Fibroblast of lung (primary cell): ENCODE measurements around the gene ZNF764.

ENCODE experiments used
- EZH2 ChIP-seq: IDR thresholded peaks from 2 replicates; pipeline ENCODE4 v1.5.1; 2012; ENCODE audit warnings: low read length, control low read depth, mild to moderate bottlenecking; ENCODE audit errors: missing control alignments
- TF ChIP-seq, protein P1 (sequence below), 2 donors: IDR thresholded peaks in 1 of 2; conservative IDR thresholded peaks in 1 of 2; 1 replicate in 1 of 2; 2 replicates in 1 of 2; pipeline ENCODE4 v1.5.1; 2011 to 2012; ENCODE audit warnings: low read length in 2 of 2, control low read depth in 1 of 2, inconsistent platforms in 1 of 2, low read depth in 1 of 2, mild to moderate bottlenecking in 1 of 2

DNA sequence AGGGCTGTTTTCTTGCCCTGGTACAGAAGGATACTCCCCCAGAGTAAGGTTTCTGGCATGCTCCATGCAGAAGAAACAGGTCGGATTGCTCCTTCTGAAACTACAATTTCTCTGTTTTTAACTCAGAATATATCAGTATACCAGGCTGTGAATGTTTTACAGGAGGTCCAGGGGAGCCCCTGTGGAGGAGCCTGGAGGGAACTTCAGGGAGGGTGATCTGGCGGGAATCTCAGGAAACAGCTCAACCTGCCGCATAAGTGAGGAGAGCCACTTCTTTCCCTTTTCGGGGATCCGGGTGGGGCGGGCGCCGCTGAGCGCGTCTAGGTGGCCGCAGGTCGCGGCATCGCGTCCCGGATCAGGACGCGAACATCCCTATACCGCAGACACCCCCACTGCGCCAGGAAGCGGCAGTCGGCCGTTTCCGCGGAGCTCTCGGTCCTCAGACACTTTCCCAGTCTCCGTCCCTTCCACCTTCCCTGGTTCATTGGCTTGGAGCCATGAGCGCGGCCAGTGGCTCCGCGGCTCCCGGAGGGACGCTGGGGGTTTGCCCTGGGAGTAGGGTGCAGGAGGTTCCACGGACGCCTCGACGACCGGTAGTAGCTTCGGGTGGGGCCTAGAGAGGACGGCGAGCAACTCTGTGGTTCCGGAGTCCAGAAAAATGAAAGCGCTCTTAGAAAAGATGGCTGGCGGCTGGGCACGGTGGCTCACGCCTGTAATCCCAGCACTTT, 3.1 kb upstream of the ZNF764 start:
- TF ChIP-seq, protein P1, sequence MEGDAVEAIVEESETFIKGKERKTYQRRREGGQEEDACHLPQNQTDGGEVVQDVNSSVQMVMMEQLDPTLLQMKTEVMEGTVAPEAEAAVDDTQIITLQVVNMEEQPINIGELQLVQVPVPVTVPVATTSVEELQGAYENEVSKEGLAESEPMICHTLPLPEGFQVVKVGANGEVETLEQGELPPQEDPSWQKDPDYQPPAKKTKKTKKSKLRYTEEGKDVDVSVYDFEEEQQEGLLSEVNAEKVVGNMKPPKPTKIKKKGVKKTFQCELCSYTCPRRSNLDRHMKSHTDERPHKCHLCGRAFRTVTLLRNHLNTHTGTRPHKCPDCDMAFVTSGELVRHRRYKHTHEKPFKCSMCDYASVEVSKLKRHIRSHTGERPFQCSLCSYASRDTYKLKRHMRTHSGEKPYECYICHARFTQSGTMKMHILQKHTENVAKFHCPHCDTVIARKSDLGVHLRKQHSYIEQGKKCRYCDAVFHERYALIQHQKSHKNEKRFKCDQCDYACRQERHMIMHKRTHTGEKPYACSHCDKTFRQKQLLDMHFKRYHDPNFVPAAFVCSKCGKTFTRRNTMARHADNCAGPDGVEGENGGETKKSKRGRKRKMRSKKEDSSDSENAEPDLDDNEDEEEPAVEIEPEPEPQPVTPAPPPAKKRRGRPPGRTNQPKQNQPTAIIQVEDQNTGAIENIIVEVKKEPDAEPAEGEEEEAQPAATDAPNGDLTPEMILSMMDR (conservative IDR thresholded peaks at IDR 0.05 in 1 of 2, IDR thresholded peaks at IDR 0.05 in 1 of 2; ENCODE audit: low read depth in 1 of 2, low read length in 2 of 2), result no peak
- TF ChIP-seq EZH2, result no peak
